ENCODE data around the gene IGSF21. TPM values are rescaled to one million over a fixed set of nuclear protein-coding genes. Genes with fewer than 3 reads are reported as not detected.

Gene IGSF21
- total and polyA plus RNA-seq, 2 of the 4 experiments (the other 2 are of a cell fraction), result not detected

GRCh38 chr1:18091660-18092446 is 15.7 kb upstream of the IGSF21 start (continued):
- TF ChIP-seq CTCF (conservative IDR thresholded peaks at IDR 0.05; ENCODE audit: low read depth, low read length), result no peak

GRCh38 chr1:18093193-18093592 is 14.4 kb upstream of the IGSF21 start:
- CTCF ChIA-PET, result no interaction called here
- Histone ChIP-seq H3K9ac (ENCODE audit: low read depth, low read length) (no peak overlapping the region), H3K23ac (ENCODE audit: low read depth, low read length) (no peak overlapping the region), H2AK5ac (ENCODE audit: low read depth, low read length) (no peak overlapping the region), H3K9me3 (ENCODE audit: control insufficient read depth, insufficient read depth, low read length) (no peaks in the 10 kb centered on the region), H2BK20ac (ENCODE audit: low read depth, low read length) (no peak overlapping the region), H3K4me1 (ENCODE audit: control insufficient read depth, insufficient read depth, low read length) (no peaks in the 10 kb centered on the region), H3K9me1 (ENCODE audit: insufficient read depth, low read length) (no peaks in the 10 kb centered on the region), H2BK5ac (ENCODE audit: low read depth, low read length, poor library complexity, severe bottlenecking) (no peak overlapping the region), H3K27me3 (ENCODE audit: control insufficient read depth, insufficient read depth, low read length) (no peaks in the 10 kb centered on the region), H4K5ac (ENCODE audit: low read depth, low read length) (no peak overlapping the region), H3K4me2 (ENCODE audit: low read depth, low read length) (no peak overlapping the region), H3K56ac (ENCODE audit: extremely low read depth, insufficient read depth, low read length) (no peak overlapping the region), H3K36me3 (ENCODE audit: control insufficient read depth, insufficient read depth, low read length) (no peaks in the 10 kb centered on the region), H2BK120ac (ENCODE audit: low read depth, low read length) (no peak overlapping the region), H3K79me1 (ENCODE audit: low read depth in 1 of 2, low read length in 2 of 2) (no peaks in the 10 kb centered on the region), H3K18ac (ENCODE audit: low read depth, low read length) (no peak overlapping the region), H3K14ac (replicated peaks; ENCODE audit: low read depth, low read length) (no peak overlapping the region), H2AK9ac (replicated peaks; ENCODE audit: low read depth, low read length, poor library complexity) (no peak overlapping the region), H3K4me3 (ENCODE audit: insufficient read depth, low read depth, low read length) (no peak overlapping the region), H2BK15ac (ENCODE audit: low read depth, low read length) (no peak overlapping the region), H4K20me1 (ENCODE audit: insufficient read depth, low read length) (no peaks in the 10 kb centered on the region), H4K8ac (ENCODE audit: low read depth in 2 of 2, low read length in 2 of 2) (no peak overlapping the region), H4K91ac (ENCODE audit: insufficient read depth, low read depth, low read length) (no peak overlapping the region), H2AFZ (replicated peaks; ENCODE audit: low read length, poor library complexity) (no peak overlapping the region), H3K4ac (ENCODE audit: low read depth, low read length) (no peak overlapping the region), H3K27ac (ENCODE audit: insufficient read depth, low read length) (no peak overlapping the region)
- BruUV-seq (replicated peaks), result no TSS peak
- WGBS, 2 experiments (ENCODE audit: extremely low coverage in 2 of 2, insufficient read length in 1 of 2), result 10% methylated on average over 2 of the region's 2 CpGs; no CpG with 5 or more reads in 1 of the 2 experiments
- no peak for ATAC-seq (ENCODE audit: low read depth)
- in situ Hi-C loops (cut with MboI; ENCODE audit: low sequenced_read_pairs) (no loop called here), intact Hi-C loops (cut with micrococcal nuclease) (no loop called here), dilution Hi-C loops (cut with HindIII; ENCODE audit: low sequenced_read_pairs, unreplicated experiment) (no loop called here)
- DNase-seq, result no peak
- TF ChIP-seq MAZ (IDR thresholded peaks at IDR 0.05; ENCODE audit: borderline replicate concordance, low read depth, low read length), result no peak
- POLR2A ChIA-PET (ENCODE audit: unreplicated experiment), result no interaction called here

All from IMR-90 (cell line).